Neural progenitor cell (in vitro differentiated cells): ENCODE measurements around the gene ANKRD42. TPM values are rescaled to one million over a fixed set of nuclear protein-coding genes. Genes with fewer than 3 reads are reported as not detected.

ENCODE experiments used
- DNase-seq: peaks from one replicate; pipeline ENCODE4 v3.0.0-alpha.2; 2016; ENCODE audit warnings: low spot score
- H2AFZ ChIP-seq: fragments of 200-600 bp; sonication (generic); replicated peaks from 2 replicates; pipeline ENCODE4 v1.6.1; 2016; ENCODE audit warnings: antibody characterized with exemption
- H3F3A ChIP-seq: fragments of 200-600 bp; sonication (generic); 2 replicates; pipeline ENCODE4 v1.6.1; 2016; ENCODE audit warnings: antibody characterized with exemption, low read depth
- H3K27ac ChIP-seq: fragments of 200-600 bp; sonication (generic); 2 replicates; pipeline ENCODE4 v1.5.1; 2016; ENCODE audit warnings: mild to moderate bottlenecking
- H3K27me3 ChIP-seq: fragments of 200-600 bp; sonication (generic); 2 replicates; pipeline ENCODE4 v1.6.1; 2016; ENCODE audit warnings: mild to moderate bottlenecking, moderate library complexity
- H3K36me3 ChIP-seq: fragments of 200-600 bp; sonication (generic); 2 replicates; pipeline ENCODE4 v1.5.1; 2016
- H3K4me1 ChIP-seq: fragments of 200-600 bp; sonication (generic); 2 replicates; pipeline ENCODE4 v1.6.1; 2016; ENCODE audit warnings: mixed run types
- H3K4me2 ChIP-seq: fragments of 200-600 bp; sonication (generic); 2 replicates; pipeline ENCODE4 v1.6.1; 2016
- H3K4me3 ChIP-seq: fragments of 200-600 bp; sonication (generic); 2 replicates; pipeline ENCODE4 v1.5.1; 2016
- H3K79me2 ChIP-seq: fragments of 200-600 bp; sonication (generic); 2 replicates; pipeline ENCODE4 v1.6.1; 2016; ENCODE audit warnings: low read depth
- H3K9ac ChIP-seq: fragments of 200-600 bp; sonication (generic); 2 replicates; pipeline ENCODE4 v1.6.1; 2016
- H3K9me3 ChIP-seq: fragments of 200-600 bp; sonication (generic); 2 replicates; pipeline ENCODE4 v1.5.1; 2016; ENCODE audit warnings: low read depth
- H4K20me1 ChIP-seq: fragments of 200-600 bp; sonication (generic); 2 replicates; pipeline ENCODE4 v1.6.1; 2016; ENCODE audit warnings: low read depth
- H3K27ac Mint-ChIP-seq: 3 replicates; pipeline ENCODE4 v1.8.0; 2021; ENCODE audit warnings: mixed read lengths
- H3K27me3 Mint-ChIP-seq: 2 replicates; pipeline ENCODE4 v1.8.0; 2022; ENCODE audit warnings: low read depth, mild to moderate bottlenecking, inconsistent platforms, moderate library complexity, mixed read lengths; ENCODE audit not compliant: insufficient read depth
- H3K36me3 Mint-ChIP-seq: 3 replicates; pipeline ENCODE4 v1.8.0; 2021; ENCODE audit warnings: mixed read lengths
- H3K4me1 Mint-ChIP-seq: 3 replicates; pipeline ENCODE4 v1.8.0; 2021; ENCODE audit warnings: mixed read lengths
- H3K4me3 Mint-ChIP-seq: 3 replicates; pipeline ENCODE4 v1.8.0; 2021; ENCODE audit warnings: mild to moderate bottlenecking, moderate library complexity, mixed read lengths
- H3K9me3 Mint-ChIP-seq: 3 replicates; pipeline ENCODE4 v1.8.0; 2020; ENCODE audit warnings: mixed read lengths
- EZH2 ChIP-seq: fragments of 200-600 bp; sonication (generic); IDR thresholded peaks from 2 replicates; pipeline ENCODE4 v1.6.1; 2017; ENCODE audit warnings: antibody characterized with exemption, mild to moderate bottlenecking, moderate library complexity
- EZH2phosphoT487 ChIP-seq: fragments of 200-600 bp; sonication (generic); IDR thresholded peaks from 2 replicates; pipeline ENCODE4 v1.6.1; 2017; ENCODE audit warnings: antibody characterized with exemption
- total RNA-seq: library from RNA; depleted of rRNA; stranded (reverse); fragments of >200 nt; gene quantifications from 2 replicates; pipeline ENCODE4 v1.2.3, GENCODE V29; 2015; ENCODE audit warnings: low replicate concordance
- TF ChIP-seq, protein P1 (sequence below): fragments of 200-600 bp; sonication (generic); IDR thresholded peaks from 2 replicates; pipeline ENCODE4 v1.5.1; 2017; ENCODE audit warnings: antibody characterized with exemption, mild to moderate bottlenecking

Gene ANKRD42
- total RNA-seq, 1 donor from 2014 or later = 4.4 TPM

DNA sequence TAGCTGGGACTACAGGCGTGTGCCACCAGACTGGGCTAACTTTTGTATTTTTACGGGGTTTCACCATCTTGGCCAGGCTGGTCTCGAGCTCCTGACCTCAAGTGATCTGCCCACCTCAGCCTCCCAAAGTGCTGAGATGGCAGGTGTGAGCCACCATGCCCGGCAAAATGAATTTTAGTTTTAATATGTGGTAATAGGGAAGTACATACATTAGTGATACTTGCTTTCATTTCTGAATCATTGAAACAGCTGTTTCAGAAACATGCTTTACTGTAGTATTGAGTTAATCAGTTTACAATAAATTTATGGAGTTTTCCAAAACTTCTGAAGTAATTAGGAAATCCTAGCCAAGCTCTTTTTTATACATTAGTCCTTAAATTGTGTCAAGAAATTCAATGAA, 21.0 kb upstream of the ANKRD42 start:
- Histone ChIP-seq H3K27ac (no peak overlapping the region), H3K4me3 (no peak overlapping the region), H3K4me2 (no peak overlapping the region), H4K20me1 (peaks cover 76% of the 10 kb centered on the region), H3K4me1 (peaks cover 6% of the 10 kb centered on the region), H3K36me3 (peaks cover 52% of the 10 kb centered on the region), H2AFZ (no peak overlapping the region), H3K27me3 (no peaks in the 10 kb centered on the region), H3K79me2 (peaks cover 98% of the 10 kb centered on the region), H3K9ac (no peak overlapping the region), H3K9me3 (no peaks in the 10 kb centered on the region), H3F3A (no peaks in the 10 kb centered on the region)
- Mint-ChIP-seq H3K4me1 (peaks cover 10% of the 10 kb centered on the region), H3K36me3 (peaks cover 41% of the 10 kb centered on the region), H3K4me3 (no peak overlapping the region), H3K9me3 (no peaks in the 10 kb centered on the region), H3K27me3 (no peaks in the 10 kb centered on the region), H3K27ac (no peak overlapping the region)
- TF ChIP-seq, protein P1, sequence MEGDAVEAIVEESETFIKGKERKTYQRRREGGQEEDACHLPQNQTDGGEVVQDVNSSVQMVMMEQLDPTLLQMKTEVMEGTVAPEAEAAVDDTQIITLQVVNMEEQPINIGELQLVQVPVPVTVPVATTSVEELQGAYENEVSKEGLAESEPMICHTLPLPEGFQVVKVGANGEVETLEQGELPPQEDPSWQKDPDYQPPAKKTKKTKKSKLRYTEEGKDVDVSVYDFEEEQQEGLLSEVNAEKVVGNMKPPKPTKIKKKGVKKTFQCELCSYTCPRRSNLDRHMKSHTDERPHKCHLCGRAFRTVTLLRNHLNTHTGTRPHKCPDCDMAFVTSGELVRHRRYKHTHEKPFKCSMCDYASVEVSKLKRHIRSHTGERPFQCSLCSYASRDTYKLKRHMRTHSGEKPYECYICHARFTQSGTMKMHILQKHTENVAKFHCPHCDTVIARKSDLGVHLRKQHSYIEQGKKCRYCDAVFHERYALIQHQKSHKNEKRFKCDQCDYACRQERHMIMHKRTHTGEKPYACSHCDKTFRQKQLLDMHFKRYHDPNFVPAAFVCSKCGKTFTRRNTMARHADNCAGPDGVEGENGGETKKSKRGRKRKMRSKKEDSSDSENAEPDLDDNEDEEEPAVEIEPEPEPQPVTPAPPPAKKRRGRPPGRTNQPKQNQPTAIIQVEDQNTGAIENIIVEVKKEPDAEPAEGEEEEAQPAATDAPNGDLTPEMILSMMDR = no peak
- DNase-seq = no peak

DNA sequence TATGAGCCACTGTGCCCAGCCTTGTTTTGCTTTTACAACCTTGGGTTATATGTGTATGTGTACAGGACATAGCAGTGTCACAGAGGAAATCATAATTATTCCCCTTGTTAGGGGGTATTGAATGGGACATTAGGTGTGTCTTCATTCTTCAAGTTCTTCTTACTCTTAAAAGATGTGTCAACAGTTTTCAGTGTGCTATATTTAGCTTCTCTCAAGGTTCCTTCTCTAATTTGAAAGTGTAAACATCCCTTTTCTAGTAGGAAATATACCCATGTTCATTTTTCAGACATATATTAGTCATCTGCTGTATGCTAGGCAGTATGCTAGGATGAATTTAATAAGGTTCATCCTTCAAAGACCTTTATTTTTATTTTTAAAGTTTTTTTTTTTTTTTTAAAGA, 19.5 kb upstream of the ANKRD42 start:
- no peak for DNase-seq
- Mint-ChIP-seq H3K27me3 (peaks cover 2% of the 10 kb centered on the region), H3K4me3 (no peak overlapping the region), H3K9me3 (no peaks in the 10 kb centered on the region), H3K36me3 (peaks cover 28% of the 10 kb centered on the region), H3K27ac (no peak overlapping the region), H3K4me1 (peaks cover 10% of the 10 kb centered on the region)
- peaks cover 6% of the 10 kb centered on the region for H3K4me1 ChIP-seq
- peaks cover 93% of the 10 kb centered on the region for H3K79me2 ChIP-seq
- peaks cover 49% of the 10 kb centered on the region for H3K36me3 ChIP-seq
- peaks cover 76% of the 10 kb centered on the region for H4K20me1 ChIP-seq
- no peak overlapping the region for H3K4me3 ChIP-seq
- H2AFZ ChIP-seq = no peak overlapping the region
- no peak overlapping the region for H3K9ac ChIP-seq
- H3K27ac ChIP-seq = no peak overlapping the region
- no peak overlapping the region for H3K4me2 ChIP-seq
- H3F3A ChIP-seq = no peaks in the 10 kb centered on the region
- H3K27me3 ChIP-seq = no peaks in the 10 kb centered on the region
- H3K9me3 ChIP-seq = no peaks in the 10 kb centered on the region
- TF ChIP-seq EZH2phosphoT487 (no peak), EZH2 (no peak)
- TF ChIP-seq, protein P1 = no peak

DNA sequence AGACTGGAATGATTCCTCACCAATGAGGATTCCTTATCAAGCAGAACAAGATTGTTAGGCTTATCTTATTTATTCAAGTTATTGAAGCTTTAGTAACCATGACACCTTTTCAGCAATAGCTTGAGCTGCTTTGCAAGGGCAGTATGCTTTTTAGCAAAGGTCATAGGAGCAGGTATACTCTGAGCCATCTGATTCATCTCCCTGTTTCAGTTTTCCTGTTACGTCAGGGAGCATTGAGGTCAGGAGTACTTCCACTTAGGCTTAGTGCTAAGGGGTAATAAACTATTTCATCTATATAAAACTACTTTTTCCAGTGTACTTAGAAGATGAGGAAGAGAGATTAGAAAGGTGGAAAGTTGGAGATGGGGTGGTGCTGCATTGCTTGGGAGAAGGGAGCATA, 17.7 kb upstream of the ANKRD42 start:
- Mint-ChIP-seq H3K27ac (no peak overlapping the region), H3K36me3 (peaks cover 12% of the 10 kb centered on the region), H3K27me3 (peaks cover 2% of the 10 kb centered on the region), H3K4me1 (peaks cover 2% of the 10 kb centered on the region), H3K4me3 (no peak overlapping the region), H3K9me3 (no peaks in the 10 kb centered on the region)
- Histone ChIP-seq H3K9ac (no peak overlapping the region), H3K79me2 (peaks cover 87% of the 10 kb centered on the region), H3K27ac (no peak overlapping the region), H2AFZ (no peak overlapping the region), H3K36me3 (peaks cover 44% of the 10 kb centered on the region), H3K4me2 (no peak overlapping the region), H3K4me1 (no peaks in the 10 kb centered on the region), H3K27me3 (no peaks in the 10 kb centered on the region), H3K9me3 (no peaks in the 10 kb centered on the region), H4K20me1 (peaks cover 65% of the 10 kb centered on the region), H3F3A (peaks cover 8% of the 10 kb centered on the region), H3K4me3 (no peak overlapping the region)
- no peak for DNase-seq
- TF ChIP-seq, protein P1 = no peak

DNA sequence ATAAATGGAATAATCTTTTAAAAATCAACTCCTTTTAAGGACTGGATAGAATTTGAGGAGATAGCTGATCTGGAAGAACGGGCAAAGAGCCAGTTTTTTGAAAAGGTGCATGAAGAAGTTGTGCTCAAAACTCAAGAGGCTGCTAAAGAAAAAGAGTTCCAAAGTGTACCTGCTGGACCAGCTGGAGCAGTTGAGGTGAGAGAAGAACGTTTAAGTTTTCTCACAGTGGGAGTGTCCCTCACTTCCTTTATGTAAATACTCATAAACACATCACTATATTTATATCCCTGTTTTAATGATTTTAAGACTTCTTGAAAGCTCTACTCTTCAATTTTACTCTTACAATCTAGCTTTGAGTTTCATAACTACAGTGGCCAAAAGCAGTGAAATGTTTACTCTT, 11.7 kb upstream of the ANKRD42 start:
- Mint-ChIP-seq H3K27me3 (peaks cover 2% of the 10 kb centered on the region), H3K27ac (no peak overlapping the region), H3K9me3 (no peaks in the 10 kb centered on the region), H3K36me3 (peaks cover 19% of the 10 kb centered on the region), H3K4me1 (no peaks in the 10 kb centered on the region), H3K4me3 (no peak overlapping the region)
- peaks cover 24% of the 10 kb centered on the region for H4K20me1 ChIP-seq
- no peak overlapping the region for H3K4me2 ChIP-seq
- DNase-seq = no peak
- no peak overlapping the region for H2AFZ ChIP-seq
- H3K4me1 ChIP-seq = no peaks in the 10 kb centered on the region
- no peaks in the 10 kb centered on the region for H3K27me3 ChIP-seq
- H3K79me2 ChIP-seq = peaks cover 29% of the 10 kb centered on the region
- H3K36me3 ChIP-seq = peaks cover 40% of the 10 kb centered on the region
- H3K9ac ChIP-seq = no peak overlapping the region
- H3F3A ChIP-seq = peaks cover 65% of the 10 kb centered on the region
- TF ChIP-seq EZH2 (no peak), EZH2phosphoT487 (no peak)
- TF ChIP-seq, protein P1 = no peak
- H3K9me3 ChIP-seq = no peaks in the 10 kb centered on the region
- no peak overlapping the region for H3K4me3 ChIP-seq
- no peak overlapping the region for H3K27ac ChIP-seq
